ENCODE measurements around the gene CDA.

CDA gene

DNA sequence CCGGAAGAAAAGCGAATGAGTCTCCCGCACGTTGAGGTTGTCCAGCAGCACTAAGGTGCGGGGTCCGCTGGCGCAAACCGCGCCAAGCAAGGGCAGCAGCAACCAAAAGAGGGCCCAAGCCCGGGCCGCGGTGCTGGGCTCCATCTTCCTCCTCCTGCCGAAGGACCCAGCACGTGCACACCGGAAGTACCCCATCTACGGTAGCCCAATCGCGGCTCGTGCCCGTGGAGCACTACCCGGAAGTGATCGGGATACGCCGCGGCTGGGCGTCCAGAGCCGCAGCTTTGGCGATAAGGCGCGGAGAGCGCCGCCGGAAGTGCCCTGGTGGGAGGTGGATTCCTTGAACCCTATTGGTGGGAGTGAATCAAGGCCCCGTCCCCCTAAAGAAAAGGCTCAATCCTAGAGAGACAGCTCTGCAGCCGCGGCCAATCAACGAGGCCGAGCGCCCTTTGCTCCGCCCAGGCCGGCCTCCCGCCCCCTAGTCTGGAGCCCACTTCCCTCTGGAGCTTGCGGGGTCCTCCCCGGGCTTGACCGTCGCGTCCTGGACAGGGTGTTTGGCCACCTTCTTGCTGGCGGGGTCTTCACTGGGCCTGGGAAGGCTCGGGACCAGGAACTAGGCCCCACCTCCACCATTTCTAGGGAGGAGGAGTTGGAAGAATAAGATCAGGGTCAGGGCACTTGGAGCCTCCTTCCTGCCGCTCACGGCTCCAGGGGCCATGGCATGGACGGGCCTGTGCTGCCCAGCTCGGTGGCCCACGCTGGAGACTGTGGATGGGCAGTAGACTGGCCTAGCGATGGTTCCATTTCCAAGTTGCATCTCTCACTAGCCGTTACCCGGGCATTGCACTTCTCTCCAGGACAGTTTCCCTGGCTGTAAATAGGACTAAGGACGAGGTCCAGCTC is 72.6 kb downstream of the CDA start, which contains the start of gene DDOST (continued):
- TF ChIP-seq IKZF3 (tag by site-specific recombination; IDR thresholded peaks at IDR 0.05) (no peak), YY2 (tag by site-specific recombination; IDR thresholded peaks at IDR 0.05) (peak; percentile 84), TCF7L2 (IDR thresholded peaks at IDR 0.05; ENCODE audit: borderline replicate concordance, low read depth, low read length) (no peak), ZNF558 (tag by site-specific recombination; IDR thresholded peaks at IDR 0.05) (no peak), ZNF341 (tag by site-specific recombination; IDR thresholded peaks at IDR 0.05; ENCODE audit: low read depth) (0 out of 2 replicates have a peak, but pooled peaks have one; percentile 34), SCRT1 (tag by site-specific recombination; IDR thresholded peaks at IDR 0.05; ENCODE audit: borderline replicate concordance) (no peak), ZNF677 (tag by site-specific recombination; IDR thresholded peaks at IDR 0.05) (no peak), ZNF350 (tag by site-specific recombination; IDR thresholded peaks at IDR 0.05) (no peak), EGR2 (tag by site-specific recombination; IDR thresholded peaks at IDR 0.05; ENCODE audit: low read depth) (peak; percentile 6; the same call in 1 of the 2 replicates), ZNF19 (tag by site-specific recombination; IDR thresholded peaks at IDR 0.05; ENCODE audit: low read depth) (no peak), KLF10 (tag by site-specific recombination; IDR thresholded peaks at IDR 0.05) (no peak), ZNF2 (tag by site-specific recombination; IDR thresholded peaks at IDR 0.05) (0 out of 2 replicates have a peak, but pooled peaks have one; percentile 48), HOXC10 (CRISPR knock-in tag; IDR thresholded peaks at IDR 0.05) (no peak), SP7 (tag by site-specific recombination; IDR thresholded peaks at IDR 0.05) (peak; percentile 1; the same call in 1 of the 2 replicates), ZNF747 (tag by site-specific recombination; IDR thresholded peaks at IDR 0.05) (no peak), ZBTB17 (tag by site-specific recombination; IDR thresholded peaks at IDR 0.05) (no peak), ZNF571 (tag by site-specific recombination; IDR thresholded peaks at IDR 0.05) (no peak), ZBTB1 (tag by site-specific recombination; IDR thresholded peaks at IDR 0.05) (no peak)
- TF ChIP-seq, protein P1, sequence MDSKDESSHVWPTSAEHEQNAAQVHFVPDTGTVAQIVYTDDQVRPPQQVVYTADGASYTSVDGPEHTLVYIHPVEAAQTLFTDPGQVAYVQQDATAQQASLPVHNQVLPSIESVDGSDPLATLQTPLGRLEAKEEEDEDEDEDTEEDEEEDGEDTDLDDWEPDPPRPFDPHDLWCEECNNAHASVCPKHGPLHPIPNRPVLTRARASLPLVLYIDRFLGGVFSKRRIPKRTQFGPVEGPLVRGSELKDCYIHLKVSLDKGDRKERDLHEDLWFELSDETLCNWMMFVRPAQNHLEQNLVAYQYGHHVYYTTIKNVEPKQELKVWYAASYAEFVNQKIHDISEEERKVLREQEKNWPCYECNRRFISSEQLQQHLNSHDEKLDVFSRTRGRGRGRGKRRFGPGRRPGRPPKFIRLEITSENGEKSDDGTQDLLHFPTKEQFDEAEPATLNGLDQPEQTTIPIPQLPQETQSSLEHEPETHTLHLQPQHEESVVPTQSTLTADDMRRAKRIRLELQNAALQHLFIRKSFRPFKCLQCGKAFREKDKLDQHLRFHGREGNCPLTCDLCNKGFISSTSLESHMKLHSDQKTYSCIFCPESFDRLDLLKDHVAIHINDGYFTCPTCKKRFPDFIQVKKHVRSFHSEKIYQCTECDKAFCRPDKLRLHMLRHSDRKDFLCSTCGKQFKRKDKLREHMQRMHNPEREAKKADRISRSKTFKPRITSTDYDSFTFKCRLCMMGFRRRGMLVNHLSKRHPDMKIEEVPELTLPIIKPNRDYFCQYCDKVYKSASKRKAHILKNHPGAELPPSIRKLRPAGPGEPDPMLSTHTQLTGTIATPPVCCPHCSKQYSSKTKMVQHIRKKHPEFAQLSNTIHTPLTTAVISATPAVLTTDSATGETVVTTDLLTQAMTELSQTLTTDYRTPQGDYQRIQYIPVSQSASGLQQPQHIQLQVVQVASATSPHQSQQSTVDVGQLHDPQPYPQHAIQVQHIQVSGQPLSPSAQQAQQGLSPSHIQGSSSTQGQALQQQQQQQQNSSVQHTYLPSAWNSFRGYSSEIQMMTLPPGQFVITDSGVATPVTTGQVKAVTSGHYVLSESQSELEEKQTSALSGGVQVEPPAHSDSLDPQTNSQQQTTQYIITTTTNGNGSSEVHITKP (tag by site-specific recombination; IDR thresholded peaks at IDR 0.05), result no peak
- TF ChIP-seq, protein P2, sequence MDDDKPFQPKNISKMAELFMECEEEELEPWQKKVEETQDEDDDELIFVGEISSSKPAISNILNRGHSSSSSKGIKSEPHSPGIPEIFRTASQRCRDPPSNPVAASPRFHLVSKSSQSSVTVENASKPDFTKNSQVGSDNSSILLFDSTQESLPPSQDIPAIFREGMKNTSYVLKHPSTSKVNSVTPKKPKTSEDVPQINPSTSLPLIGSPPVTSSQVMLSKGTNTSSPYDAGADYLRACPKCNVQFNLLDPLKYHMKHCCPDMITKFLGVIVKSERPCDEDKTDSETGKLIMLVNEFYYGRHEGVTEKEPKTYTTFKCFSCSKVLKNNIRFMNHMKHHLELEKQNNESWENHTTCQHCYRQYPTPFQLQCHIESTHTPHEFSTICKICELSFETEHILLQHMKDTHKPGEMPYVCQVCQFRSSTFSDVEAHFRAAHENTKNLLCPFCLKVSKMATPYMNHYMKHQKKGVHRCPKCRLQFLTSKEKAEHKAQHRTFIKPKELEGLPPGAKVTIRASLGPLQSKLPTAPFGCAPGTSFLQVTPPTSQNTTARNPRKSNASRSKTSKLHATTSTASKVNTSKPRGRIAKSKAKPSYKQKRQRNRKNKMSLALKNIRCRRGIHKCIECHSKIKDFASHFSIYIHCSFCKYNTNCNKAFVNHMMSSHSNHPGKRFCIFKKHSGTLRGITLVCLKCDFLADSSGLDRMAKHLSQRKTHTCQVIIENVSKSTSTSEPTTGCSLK (tag by site-specific recombination; IDR thresholded peaks at IDR 0.05), result no peak
- TF ChIP-seq, protein P3, sequence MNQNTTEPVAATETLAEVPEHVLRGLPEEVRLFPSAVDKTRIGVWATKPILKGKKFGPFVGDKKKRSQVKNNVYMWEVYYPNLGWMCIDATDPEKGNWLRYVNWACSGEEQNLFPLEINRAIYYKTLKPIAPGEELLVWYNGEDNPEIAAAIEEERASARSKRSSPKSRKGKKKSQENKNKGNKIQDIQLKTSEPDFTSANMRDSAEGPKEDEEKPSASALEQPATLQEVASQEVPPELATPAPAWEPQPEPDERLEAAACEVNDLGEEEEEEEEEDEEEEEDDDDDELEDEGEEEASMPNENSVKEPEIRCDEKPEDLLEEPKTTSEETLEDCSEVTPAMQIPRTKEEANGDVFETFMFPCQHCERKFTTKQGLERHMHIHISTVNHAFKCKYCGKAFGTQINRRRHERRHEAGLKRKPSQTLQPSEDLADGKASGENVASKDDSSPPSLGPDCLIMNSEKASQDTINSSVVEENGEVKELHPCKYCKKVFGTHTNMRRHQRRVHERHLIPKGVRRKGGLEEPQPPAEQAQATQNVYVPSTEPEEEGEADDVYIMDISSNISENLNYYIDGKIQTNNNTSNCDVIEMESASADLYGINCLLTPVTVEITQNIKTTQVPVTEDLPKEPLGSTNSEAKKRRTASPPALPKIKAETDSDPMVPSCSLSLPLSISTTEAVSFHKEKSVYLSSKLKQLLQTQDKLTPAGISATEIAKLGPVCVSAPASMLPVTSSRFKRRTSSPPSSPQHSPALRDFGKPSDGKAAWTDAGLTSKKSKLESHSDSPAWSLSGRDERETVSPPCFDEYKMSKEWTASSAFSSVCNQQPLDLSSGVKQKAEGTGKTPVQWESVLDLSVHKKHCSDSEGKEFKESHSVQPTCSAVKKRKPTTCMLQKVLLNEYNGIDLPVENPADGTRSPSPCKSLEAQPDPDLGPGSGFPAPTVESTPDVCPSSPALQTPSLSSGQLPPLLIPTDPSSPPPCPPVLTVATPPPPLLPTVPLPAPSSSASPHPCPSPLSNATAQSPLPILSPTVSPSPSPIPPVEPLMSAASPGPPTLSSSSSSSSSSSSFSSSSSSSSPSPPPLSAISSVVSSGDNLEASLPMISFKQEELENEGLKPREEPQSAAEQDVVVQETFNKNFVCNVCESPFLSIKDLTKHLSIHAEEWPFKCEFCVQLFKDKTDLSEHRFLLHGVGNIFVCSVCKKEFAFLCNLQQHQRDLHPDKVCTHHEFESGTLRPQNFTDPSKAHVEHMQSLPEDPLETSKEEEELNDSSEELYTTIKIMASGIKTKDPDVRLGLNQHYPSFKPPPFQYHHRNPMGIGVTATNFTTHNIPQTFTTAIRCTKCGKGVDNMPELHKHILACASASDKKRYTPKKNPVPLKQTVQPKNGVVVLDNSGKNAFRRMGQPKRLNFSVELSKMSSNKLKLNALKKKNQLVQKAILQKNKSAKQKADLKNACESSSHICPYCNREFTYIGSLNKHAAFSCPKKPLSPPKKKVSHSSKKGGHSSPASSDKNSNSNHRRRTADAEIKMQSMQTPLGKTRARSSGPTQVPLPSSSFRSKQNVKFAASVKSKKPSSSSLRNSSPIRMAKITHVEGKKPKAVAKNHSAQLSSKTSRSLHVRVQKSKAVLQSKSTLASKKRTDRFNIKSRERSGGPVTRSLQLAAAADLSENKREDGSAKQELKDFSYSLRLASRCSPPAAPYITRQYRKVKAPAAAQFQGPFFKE (tag by site-specific recombination; IDR thresholded peaks at IDR 0.05; ENCODE audit: borderline replicate concordance), result no peak
- TF ChIP-seq, protein P4, sequence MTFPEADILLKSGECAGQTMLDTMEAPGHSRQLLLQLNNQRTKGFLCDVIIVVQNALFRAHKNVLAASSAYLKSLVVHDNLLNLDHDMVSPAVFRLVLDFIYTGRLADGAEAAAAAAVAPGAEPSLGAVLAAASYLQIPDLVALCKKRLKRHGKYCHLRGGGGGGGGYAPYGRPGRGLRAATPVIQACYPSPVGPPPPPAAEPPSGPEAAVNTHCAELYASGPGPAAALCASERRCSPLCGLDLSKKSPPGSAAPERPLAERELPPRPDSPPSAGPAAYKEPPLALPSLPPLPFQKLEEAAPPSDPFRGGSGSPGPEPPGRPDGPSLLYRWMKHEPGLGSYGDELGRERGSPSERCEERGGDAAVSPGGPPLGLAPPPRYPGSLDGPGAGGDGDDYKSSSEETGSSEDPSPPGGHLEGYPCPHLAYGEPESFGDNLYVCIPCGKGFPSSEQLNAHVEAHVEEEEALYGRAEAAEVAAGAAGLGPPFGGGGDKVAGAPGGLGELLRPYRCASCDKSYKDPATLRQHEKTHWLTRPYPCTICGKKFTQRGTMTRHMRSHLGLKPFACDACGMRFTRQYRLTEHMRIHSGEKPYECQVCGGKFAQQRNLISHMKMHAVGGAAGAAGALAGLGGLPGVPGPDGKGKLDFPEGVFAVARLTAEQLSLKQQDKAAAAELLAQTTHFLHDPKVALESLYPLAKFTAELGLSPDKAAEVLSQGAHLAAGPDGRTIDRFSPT (tag by site-specific recombination; IDR thresholded peaks at IDR 0.05), result peak; percentile 30; the same call in 1 of the 2 replicates
- TF ChIP-seq, protein P5, sequence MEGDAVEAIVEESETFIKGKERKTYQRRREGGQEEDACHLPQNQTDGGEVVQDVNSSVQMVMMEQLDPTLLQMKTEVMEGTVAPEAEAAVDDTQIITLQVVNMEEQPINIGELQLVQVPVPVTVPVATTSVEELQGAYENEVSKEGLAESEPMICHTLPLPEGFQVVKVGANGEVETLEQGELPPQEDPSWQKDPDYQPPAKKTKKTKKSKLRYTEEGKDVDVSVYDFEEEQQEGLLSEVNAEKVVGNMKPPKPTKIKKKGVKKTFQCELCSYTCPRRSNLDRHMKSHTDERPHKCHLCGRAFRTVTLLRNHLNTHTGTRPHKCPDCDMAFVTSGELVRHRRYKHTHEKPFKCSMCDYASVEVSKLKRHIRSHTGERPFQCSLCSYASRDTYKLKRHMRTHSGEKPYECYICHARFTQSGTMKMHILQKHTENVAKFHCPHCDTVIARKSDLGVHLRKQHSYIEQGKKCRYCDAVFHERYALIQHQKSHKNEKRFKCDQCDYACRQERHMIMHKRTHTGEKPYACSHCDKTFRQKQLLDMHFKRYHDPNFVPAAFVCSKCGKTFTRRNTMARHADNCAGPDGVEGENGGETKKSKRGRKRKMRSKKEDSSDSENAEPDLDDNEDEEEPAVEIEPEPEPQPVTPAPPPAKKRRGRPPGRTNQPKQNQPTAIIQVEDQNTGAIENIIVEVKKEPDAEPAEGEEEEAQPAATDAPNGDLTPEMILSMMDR (tag by site-specific recombination; IDR thresholded peaks at IDR 0.05), result peak; percentile 94

All from HEK293 (cell line).